Retinal pigment epithelial cell (primary cell): ENCODE results near the gene OR52B2.

Experiments
- DNase-seq: peaks from one replicate; pipeline ENCODE4 v3.0.0-alpha.2; 2010; ENCODE audit warnings: low read depth
- H3K4me3 ChIP-seq: 2 replicates; pipeline ENCODE4 v1.5.1; 2011; ENCODE audit warnings: mild to moderate bottlenecking, low read length, control low read depth, moderate library complexity
- TF ChIP-seq, protein P1 (sequence below): conservative IDR thresholded peaks from 2 replicates; pipeline ENCODE4 v1.5.1; 2011; ENCODE audit warnings: low read depth, low read length, control low read depth, inconsistent platforms

Gene OR52B2

GRCh38 chr11:6129011-6129410 is 41.1 kb downstream of the OR52B2 start:
- H3K4me3 ChIP-seq: no peak overlapping the region
- DNase-seq: no peak
- TF ChIP-seq, protein P1, sequence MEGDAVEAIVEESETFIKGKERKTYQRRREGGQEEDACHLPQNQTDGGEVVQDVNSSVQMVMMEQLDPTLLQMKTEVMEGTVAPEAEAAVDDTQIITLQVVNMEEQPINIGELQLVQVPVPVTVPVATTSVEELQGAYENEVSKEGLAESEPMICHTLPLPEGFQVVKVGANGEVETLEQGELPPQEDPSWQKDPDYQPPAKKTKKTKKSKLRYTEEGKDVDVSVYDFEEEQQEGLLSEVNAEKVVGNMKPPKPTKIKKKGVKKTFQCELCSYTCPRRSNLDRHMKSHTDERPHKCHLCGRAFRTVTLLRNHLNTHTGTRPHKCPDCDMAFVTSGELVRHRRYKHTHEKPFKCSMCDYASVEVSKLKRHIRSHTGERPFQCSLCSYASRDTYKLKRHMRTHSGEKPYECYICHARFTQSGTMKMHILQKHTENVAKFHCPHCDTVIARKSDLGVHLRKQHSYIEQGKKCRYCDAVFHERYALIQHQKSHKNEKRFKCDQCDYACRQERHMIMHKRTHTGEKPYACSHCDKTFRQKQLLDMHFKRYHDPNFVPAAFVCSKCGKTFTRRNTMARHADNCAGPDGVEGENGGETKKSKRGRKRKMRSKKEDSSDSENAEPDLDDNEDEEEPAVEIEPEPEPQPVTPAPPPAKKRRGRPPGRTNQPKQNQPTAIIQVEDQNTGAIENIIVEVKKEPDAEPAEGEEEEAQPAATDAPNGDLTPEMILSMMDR: no peak

DNA sequence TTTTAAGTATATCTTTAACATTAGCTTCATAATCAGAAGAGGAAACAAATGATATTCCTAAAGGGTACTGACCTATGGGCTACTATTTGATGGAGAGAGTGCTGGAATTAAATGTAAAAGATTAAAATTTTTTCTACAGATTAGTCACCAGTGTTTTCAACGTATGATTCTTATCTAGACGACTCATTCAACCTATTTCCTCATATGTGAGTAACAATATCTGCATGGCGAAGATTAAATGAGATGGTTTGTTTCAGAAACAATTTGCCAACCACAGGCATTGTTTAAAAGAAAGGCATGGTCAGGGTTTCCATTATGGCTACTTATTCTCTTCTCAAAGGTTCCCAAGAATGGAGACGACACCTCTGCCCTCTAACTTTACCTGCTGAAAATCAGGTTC is 42.2 kb downstream of the OR52B2 start:
- DNase-seq: peak; percentile 2
- TF ChIP-seq, protein P1: no peak

DNA sequence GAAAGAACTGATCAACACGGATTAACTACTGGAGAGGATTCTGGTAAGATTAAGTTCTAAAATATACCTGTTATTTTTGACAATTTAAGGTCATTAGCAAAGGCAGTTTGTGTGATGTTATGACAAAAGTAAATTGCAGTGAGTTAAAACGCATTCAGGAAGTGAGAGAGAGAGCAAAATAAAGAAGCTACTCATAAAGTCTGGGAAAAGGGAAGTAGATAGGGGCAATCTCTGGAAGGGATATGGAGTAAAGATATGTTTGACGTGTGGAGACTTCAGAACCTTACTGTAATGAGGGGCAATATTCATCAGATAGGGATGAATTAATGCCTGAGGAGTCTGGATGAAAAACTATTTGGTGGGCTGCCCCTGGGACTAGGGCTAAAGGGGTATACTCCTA is 45.9 kb downstream of the OR52B2 start:
- DNase-seq: no peak
- TF ChIP-seq, protein P1: no peak

More for the DNA sequence above, 42.2 kb downstream of the OR52B2 start:
- no peak overlapping the region for H3K4me3 ChIP-seq

More for the DNA sequence above, 45.9 kb downstream of the OR52B2 start:
- H3K4me3 ChIP-seq: no peak overlapping the region
